Sigmoid colon (tissue), 7 donors: ENCODE results near the gene ERP27. TPM values are rescaled to one million over a fixed set of nuclear protein-coding genes. Genes with fewer than 3 reads are reported as not detected.

Source experiments
- DNase-seq: peaks from one replicate; pipeline ENCODE4 v3.0.0-alpha.2; 2019
- H3K27ac ChIP-seq, 4 donors: fragments of 200-600 bp; sonication (generic); one replicate each; pipeline ENCODE4 v1.5.1; 2016 to 2019; ENCODE audit warnings: mild to moderate bottlenecking in 1 of 4
- H3K27me3 ChIP-seq, 3 donors: fragments of 200-600 bp; sonication (generic); one replicate each; pipeline ENCODE4 v1.5.1; 2019; ENCODE audit warnings: mild to moderate bottlenecking in 1 of 3
- H3K36me3 ChIP-seq, 4 donors: fragments of 200-600 bp; sonication (generic); one replicate each; pipeline ENCODE4 v1.5.1; 2016 to 2019
- H3K4me1 ChIP-seq, 4 donors: fragments of 200-600 bp; sonication (generic); one replicate each; pipeline ENCODE4 v1.5.1; 2017 to 2019
- H3K4me3 ChIP-seq, 4 donors: fragments of 200-600 bp; sonication (generic); one replicate each; pipeline ENCODE4 v1.5.1; 2017 to 2019; ENCODE audit warnings: mild to moderate bottlenecking in 2 of 4, moderate library complexity in 1 of 4
- H3K9me3 ChIP-seq, 4 donors: fragments of 200-600 bp in 3 of 4; sonication (generic) in 3 of 4; one replicate each; pipeline versions ENCODE4 v1.5.1 to v1.6.1; 2013 to 2019
- CTCF ChIP-seq, 4 experiments: fragments of 450-650 bp in 3 of 4; fragments of 200-600 bp in 1 of 4; IDR thresholded peaks; one replicate each; pipeline ENCODE4 v1.5.1; 2016 to 2019; ENCODE audit warnings: antibody characterized with exemption in 4 of 4, mild to moderate bottlenecking in 3 of 4, moderate library complexity in 2 of 4
- EP300 ChIP-seq, 4 donors: sonication (generic); formaldehyde crosslinking; IDR thresholded peaks; one replicate each; pipeline ENCODE4 v1.6.1; 2017; ENCODE audit warnings: antibody characterized with exemption in 4 of 4
- POLR2A ChIP-seq, 2 donors: fragments of 450-650 bp; IDR thresholded peaks; one replicate each; pipeline ENCODE4 v1.6.1; 2016; ENCODE audit warnings: antibody characterized with exemption in 2 of 2, mild to moderate bottlenecking in 2 of 2, moderate library complexity in 2 of 2
- POLR2AphosphoS5 ChIP-seq, 4 donors: sonication (generic); formaldehyde crosslinking; IDR thresholded peaks; one replicate each; pipeline ENCODE4 v1.6.1; 2017; ENCODE audit warnings: antibody characterized with exemption in 4 of 4
- WGBS, 2 donors: extraction: QIAGEN DNeasy Blood & Tissue Kit; methylation state at CpG; one replicate each; pipeline ENCODE4 v1.1.7; 2013; 5-methylcytosine and 5-hydroxymethylcytosine counted together
- intact Hi-C: fragments of 100-400 bp; cut with DNase I; formaldehyde crosslinking; loops from one replicate; pipeline ENCODE4 v1.15.1; 2023
- polyA plus RNA-seq, 3 donors: library from polyadenylated mRNA; stranded (reverse); fragments of 200-250 nt; gene quantifications; one replicate each; pipeline ENCODE4 v1.2.3, GENCODE V29; 2013
- total RNA-seq, 4 donors: library from RNA; depleted of rRNA; stranded (reverse); fragments of >200 nt; gene quantifications; one replicate each; pipeline ENCODE4 v1.1.0, GENCODE V29; 2016
- donor health status: healthy with polysubstance abuse.
- donor health status: Bipolar disorder and iron deficiency.
- donor health status: healthy.

Gene ERP27
- total and polyA plus RNA-seq, 7 donors = 0.23 to 2.3 (median 0.60) TPM; not detected in 4

DNA sequence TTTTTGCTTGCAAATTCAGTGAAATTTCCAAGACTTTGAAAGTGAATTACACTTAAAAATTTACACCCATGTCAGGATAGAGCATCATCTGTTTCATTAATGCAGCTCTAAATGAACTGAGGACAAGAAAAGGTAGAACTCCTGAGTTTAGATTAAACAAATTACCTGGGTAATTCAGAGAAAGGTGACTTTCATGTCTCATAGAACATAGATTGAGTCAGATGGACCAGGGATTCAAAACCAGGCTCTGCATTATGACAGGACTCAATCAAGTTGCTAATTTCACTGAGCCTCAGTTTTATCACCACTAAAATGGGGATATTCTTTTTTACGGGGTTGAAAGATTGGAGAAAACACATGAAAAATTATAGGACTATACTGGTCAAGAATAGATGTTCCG lies 18.6 kb upstream of the ERP27 start:
- TF ChIP-seq CTCF (IDR thresholded peaks at IDR 0.05) (no peak), POLR2AphosphoS5 (IDR thresholded peaks at IDR 0.05) (no peak), POLR2A (IDR thresholded peaks at IDR 0.05) (no peak), EP300 (IDR thresholded peaks at IDR 0.05) (no peak)
- Histone ChIP-seq H3K36me3 (no peaks in the 10 kb centered on the region), H3K9me3 (no peaks in the 10 kb centered on the region), H3K27me3 (no peaks in the 10 kb centered on the region), H3K27ac (peak overlapping the region in 3 of 4 donors; percentile 24 to 77 (median 65)), H3K4me3 (no peak overlapping the region), H3K4me1 (peaks cover 0 to 23% (median 16%) of the 10 kb centered on the region in 4 donors)
- 52 to 83% methylated on average over 2 of the region's 2 CpGs for WGBS, 2 donors
- DNase-seq = no peak
- intact Hi-C loops = no loop called here

- H3K27ac ChIP-seq = peak overlapping the region in 2 of 4 donors; percentile 65 to 77
- H3K4me1 ChIP-seq = peaks cover 0 to 29% (median 20%) of the 10 kb centered on the region in 4 donors
- WGBS, 2 donors = 51 to 79% methylated on average over 9 of the region's 9 CpGs
- no peak overlapping the region for H3K4me3 ChIP-seq
- H3K27me3 ChIP-seq = no peaks in the 10 kb centered on the region
- no peaks in the 10 kb centered on the region for H3K9me3 ChIP-seq
- intact Hi-C loops = no loop called here
- TF ChIP-seq POLR2A (IDR thresholded peaks at IDR 0.05) (no peak), EP300 (IDR thresholded peaks at IDR 0.05) (no peak), CTCF (IDR thresholded peaks at IDR 0.05) (no peak), POLR2AphosphoS5 (IDR thresholded peaks at IDR 0.05) (no peak)
- DNase-seq = no peak
- no peaks in the 10 kb centered on the region for H3K36me3 ChIP-seq
Measured at GRCh38 chr12:14956024-14956891, 17.9 kb upstream of the ERP27 start.

GRCh38 chr12:14954269-14954668 lies 15.9 kb upstream of the ERP27 start:
- Histone ChIP-seq H3K9me3 (no peaks in the 10 kb centered on the region), H3K4me3 (no peak overlapping the region), H3K36me3 (no peaks in the 10 kb centered on the region), H3K27ac (peak overlapping the region in 1 of 4 donors; percentile 83), H3K4me1 (peaks cover 0 to 34% (median 28%) of the 10 kb centered on the region in 4 donors), H3K27me3 (no peaks in the 10 kb centered on the region)
- intact Hi-C loops = no loop called here
- DNase-seq = no peak
- TF ChIP-seq POLR2AphosphoS5 (IDR thresholded peaks at IDR 0.05) (no peak), EP300 (IDR thresholded peaks at IDR 0.05) (no peak), POLR2A (IDR thresholded peaks at IDR 0.05) (no peak), CTCF (IDR thresholded peaks at IDR 0.05) (no peak)
- WGBS, 2 donors = 59 to 86% methylated on average over 4 of the region's 4 CpGs

DNA sequence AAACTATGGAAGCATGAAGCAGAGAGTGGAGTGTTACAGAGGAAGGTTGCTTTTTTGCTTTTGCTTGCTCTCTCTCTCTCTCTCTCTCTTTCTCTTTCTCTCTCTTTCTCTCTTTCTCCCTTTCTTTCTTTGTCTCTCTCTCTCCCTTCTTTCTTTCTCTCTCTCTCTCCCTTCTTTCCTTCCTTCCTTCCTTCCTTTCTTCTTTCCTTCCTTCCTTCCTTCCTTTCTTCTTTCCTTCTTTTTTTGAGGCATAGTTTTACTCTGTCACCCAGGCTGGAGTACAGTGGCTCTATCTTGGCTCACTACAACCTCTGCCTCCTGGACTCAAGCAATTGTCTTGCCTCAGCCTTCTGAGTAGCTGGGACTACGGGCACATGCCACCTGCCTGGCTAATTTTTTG lies 15.4 kb upstream of the ERP27 start:
- H3K4me1 ChIP-seq = peaks cover 0 to 39% (median 33%) of the 10 kb centered on the region in 4 donors
- peak overlapping the region in 1 of 4 donors; percentile 83 for H3K27ac ChIP-seq
- WGBS, 2 donors = 61 to 90% methylated on average over 1 of the region's 1 CpG
- intact Hi-C loops = no loop called here
- TF ChIP-seq CTCF (IDR thresholded peaks at IDR 0.05) = no peak
- TF ChIP-seq POLR2AphosphoS5 (IDR thresholded peaks at IDR 0.05) = no peak
- no peak for TF ChIP-seq EP300 (IDR thresholded peaks at IDR 0.05)
- TF ChIP-seq POLR2A (IDR thresholded peaks at IDR 0.05) = no peak
- H3K36me3 ChIP-seq = no peaks in the 10 kb centered on the region
- H3K4me3 ChIP-seq = no peak overlapping the region
- no peak for DNase-seq
- H3K27me3 ChIP-seq = no peaks in the 10 kb centered on the region
- no peaks in the 10 kb centered on the region for H3K9me3 ChIP-seq
